T-helper 2 cell treated with Interferon-gamma antibody and Interleukin-4, amounts not matched to agents 100 ng/mL and 5 ng/mL, for 36 hours (primary cell): ENCODE data around the gene KLK7. TPM values are rescaled to one million over a fixed set of nuclear protein-coding genes. Genes with fewer than 3 reads are reported as not detected.
"Not testable (repeated sequence)": the region's sequence is repeated elsewhere in the genome, so short reads cannot be mapped to it uniquely, and the experiment has no call there.

Experiments used
- intact Hi-C: fragments of 100-400 bp; cut with micrococcal nuclease; formaldehyde crosslinking; loops from one replicate; pipeline ENCODE4 v1.15.1; 2023
- total RNA-seq: library from RNA; stranded (reverse); gene quantifications from 2 replicates; pipeline ENCODE4 v1.2.3, GENCODE V29; 2022

Gene KLK7
- total RNA-seq, 1 donor from 2014 or later: not detected

DNA sequence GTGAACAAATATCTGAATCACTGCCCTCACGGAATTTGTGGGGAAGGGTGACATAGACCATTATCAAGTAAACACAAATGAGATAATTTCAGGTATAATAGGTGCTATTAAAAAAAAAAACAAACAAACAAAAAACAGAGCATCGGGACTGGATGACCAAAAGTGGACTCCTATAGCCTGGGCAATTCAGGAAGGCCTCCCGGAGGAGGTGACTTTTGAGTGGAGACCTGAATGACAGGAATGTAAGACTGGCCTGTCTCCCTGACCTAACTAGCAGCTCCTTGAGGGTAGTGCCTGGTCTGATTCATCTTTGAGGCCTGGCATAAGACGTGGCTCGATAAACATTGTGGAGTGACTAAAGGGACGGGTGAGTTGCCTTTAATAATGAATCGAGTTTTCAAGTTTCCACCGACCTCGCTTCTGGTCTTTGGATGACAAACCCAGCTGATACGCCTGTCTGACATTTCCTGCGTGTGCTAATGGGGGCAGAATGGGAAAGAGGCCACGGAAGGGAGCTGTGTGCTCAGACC is 29.0 kb upstream of the KLK7 start:
- intact Hi-C loops: no loop called here

DNA sequence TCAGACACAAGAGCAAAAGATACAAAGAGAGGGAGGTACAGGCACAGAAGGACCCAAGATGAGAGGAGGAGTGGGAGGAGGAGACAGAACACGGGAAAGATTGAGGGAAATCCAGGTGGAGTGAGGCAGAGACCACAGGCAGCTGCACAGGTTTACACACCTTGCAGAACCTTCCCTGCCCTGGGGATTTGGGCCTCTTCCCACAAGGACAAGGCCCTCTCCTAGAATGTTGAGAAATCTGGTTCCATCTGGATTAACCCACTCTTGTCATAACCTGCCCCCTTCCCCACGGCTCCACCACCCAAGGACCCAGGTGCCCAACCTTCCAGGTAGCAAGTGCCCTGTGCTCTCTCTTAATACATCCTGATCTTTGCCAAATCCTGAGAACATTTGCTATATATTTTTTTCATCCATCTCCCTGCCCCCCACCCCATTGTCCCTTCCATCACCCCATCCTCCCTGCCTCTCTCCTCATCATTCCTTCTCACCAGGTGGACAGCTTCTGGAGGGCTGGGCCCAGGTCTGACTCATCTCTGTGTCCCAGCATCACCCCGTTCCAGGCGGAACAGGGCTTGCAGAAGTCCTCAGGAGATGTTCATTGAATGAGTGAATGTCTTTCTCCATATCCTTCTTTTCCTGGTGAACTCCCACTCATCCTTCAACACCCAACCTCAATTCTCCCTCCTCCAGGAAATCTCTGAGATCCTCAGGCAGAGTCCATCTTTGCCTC is 26.5 kb upstream of the KLK7 start:
- intact Hi-C loops: no loop called here

DNA sequence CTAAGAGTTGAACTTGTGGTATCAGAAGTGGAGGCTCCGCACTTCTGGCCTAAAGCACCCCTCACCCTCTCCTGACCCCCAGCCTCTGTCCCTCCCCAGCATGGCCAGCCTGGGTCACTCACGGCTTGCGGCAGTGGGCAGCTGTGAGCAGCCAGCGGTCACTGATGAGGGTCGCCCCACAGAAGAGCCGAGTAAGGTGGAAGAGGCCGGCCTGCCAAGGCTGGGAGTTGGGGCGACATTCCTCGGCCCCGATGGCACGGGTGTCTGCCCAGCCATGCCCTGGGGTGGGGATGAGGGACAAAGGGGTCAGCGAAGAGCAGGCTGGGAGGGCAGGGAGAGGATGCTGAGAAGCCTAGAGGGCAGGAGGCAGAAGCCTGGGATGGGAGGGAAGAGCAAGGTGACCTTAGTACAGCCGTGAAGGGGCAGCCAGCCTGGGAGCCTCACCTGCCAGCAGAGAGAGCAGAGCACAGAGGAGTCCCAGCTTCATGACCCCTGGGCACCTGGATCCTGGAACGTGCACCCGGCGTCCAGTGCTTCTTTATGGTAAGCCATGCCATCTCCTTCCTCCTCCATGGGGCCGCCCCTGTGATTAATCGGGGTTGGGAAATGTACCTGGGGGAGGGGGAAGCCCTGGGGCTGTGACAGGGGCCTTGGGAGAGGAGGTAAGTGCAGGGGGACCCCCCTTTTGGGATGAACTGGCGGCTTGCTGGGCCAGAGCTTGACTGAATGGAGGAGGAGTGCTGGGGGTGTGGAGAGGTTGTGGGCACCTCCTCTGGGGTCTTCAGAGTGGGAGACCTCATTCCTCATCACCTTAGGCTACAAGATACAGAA is 25.6 kb upstream of the KLK7 start:
- intact Hi-C loops: no loop called here

DNA sequence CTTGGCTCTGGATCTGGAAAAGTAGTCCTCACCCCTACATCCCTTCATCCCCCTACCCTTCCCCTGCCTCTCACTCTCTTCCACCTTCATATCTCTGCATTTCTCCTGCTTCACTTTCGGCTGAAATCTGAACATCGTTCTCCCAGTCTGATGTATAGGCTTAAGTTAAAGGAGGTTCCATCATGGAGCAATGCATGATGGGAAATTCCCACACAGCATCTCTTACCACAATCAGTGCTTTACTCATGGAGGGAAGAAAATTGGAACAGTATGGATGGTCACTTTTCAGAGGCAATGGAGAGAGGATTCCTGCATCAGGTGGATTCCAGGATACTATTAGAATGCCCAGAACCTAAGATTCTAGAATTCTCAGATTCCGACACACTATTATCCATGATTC is 23.8 kb upstream of the KLK7 start:
- intact Hi-C loops: no loop called here

DNA sequence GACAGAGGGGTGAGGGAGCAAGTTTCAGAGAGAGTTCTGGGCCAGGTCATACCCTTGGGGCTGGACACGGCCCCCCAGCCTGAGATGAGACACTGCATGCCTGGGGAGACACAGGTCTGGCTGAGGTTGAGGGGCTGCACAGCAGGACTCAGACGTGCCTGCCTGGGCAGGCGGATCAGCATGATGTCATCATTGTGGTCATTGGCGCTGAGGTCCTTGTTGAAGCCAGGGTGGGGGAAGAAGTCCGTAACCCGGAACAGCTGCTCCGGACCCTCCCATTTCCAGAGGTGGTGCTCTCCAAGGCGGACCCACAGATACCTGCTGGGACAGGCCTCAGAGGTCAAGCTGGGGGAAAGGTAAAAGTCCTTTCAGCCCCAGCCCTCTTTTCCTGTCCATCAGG is 22.7 kb upstream of the KLK7 start:
- intact Hi-C loops: no loop called here

DNA sequence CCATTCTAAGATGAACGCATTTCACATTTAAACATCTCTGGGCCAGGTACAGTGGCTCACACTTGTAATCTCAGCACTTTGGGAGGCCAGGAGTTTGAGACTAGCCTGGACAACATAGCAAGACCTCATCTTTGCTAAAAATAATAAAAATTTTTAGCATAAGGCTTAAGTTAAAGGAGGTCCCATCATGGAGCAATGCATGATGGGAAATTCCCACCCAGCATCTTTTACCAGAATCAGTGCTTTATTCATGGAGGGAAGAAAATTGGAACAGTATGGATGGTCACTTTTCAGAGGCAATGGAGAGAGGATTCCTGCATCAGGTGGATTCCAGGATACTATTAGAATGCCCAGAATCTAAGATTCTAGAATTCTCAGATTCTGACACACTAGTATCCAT is 21.5 kb upstream of the KLK7 start:
- intact Hi-C loops: no loop called here

DNA sequence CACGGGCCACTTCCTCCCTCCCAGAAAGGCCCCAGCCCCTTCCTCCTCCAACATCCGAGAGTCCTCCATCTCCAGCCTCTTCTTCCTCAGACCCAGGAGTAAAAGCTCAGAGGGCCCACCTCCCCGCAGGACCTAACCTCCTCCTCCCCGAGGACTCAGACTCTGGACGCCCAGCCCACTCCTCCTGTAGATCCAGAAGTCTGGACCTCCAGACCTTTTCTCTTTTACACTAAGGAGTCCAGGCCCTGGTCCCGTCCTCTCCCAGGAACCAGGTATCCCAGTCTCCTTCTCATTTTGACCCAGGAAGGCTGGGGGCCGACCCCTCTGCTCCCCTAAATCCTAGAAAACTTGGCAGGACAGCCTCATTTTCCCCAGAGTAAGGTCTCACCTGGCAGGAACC is 19.6 kb upstream of the KLK7 start:
- intact Hi-C loops: no loop called here

DNA sequence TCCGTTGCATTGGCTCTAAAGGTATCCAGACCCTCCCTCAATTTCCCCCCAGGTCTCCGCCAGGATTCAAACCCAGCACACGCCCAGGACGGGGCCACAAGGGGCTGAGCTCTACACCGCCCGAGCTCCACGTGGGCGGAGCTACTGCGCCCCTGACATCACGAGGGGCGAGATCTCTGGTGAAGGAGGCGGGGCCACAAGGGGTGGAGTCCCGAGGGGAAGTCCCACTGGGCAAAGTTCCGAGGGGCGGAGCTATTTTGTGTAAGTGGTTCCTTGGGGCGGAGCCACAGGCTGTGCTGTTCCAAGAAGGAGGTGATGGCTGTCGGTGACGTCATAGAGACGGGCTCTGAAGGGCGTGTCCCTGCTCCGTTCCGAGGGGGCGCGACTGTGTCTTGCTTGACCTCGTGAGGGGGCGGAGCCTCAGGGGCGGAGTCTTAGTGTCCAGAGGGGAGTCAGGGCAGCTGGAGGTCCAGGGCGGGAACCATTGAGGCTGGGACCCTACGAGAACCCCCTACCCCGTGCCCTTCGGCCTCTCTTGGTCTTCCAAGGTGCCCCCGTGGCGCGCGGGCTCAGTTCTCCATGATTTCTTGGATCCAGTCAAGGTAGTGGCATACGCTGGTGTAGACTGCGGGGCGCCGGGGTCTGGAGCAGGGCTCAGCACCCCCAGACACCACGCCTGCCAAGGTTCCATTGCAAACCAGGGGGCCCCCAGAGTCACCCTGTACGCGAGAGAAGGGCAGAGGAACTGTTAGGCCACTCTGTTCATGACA is 19.0 kb upstream of the KLK7 start:
- intact Hi-C loops: no loop called here

DNA sequence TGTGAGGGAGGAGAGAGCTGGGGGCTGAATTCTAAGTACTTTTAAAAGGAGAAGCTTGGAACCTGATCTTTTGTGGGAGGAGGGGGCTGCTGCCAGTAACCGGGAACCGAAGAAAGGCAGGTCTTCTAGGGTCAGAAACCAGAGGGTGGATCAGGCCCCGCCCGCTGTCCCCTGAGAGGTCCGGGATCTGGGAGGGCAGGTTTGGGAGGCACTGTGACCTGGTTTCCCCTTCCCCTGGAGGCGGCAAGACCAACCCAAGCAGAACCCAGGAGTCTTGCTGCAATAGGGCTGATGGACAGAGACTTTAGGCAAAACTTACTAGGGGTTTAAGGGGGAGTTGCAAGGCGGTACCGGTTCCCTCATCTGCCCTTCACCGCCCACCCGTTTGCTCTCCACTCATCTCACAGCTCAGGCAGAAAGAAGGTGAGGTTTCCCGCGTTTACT is 18.4 kb upstream of the KLK7 start:
- intact Hi-C loops: no loop called here

DNA sequence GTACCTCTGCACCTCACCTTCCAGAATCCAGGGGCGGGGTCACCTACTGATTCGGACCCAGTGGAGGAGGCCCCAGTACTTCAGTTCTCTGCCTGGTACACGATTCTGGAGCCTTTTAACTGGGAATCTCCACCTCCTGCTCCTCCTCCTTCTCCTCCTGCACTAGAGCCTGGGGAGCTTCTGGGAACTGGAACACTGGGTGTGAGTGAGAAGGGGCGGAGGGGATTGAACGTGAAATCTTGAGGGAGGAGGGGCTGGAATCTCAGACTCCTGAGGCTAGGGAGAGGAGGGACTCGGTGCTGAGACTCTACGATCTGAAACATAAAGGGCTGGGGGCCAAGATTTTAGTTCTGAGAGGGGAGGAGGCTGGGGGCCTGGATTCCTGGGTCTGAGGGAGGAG is 17.8 kb upstream of the KLK7 start, which contains the start of gene KLK8:
Gene KLK8 (minus strand): TSS at position 90 of the 400 bp plus-strand sequence. CDS start 437 bp downstream, outside the sequence.
- intact Hi-C loops: no loop called here

DNA sequence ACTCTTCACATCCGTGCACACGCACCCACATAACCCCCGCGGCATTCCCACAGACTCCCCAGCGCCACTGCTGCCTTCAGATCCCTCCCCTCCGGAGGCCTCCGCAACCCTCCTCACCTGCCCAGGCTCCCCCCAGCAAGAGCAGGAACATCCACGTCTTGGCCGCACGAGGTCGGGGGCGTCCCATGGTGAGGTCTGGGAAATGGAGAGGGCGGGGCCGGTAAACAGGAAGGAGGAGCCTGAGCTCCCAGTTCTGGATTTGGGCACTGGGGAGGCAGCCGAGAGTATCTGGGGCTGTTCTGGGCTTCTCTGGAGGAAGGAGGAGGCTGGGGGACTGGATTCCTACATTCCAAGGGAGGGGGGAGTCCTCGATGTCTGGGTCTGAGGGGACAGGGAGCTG is 17.3 kb upstream of the KLK7 start:
- intact Hi-C loops: no loop called here

DNA sequence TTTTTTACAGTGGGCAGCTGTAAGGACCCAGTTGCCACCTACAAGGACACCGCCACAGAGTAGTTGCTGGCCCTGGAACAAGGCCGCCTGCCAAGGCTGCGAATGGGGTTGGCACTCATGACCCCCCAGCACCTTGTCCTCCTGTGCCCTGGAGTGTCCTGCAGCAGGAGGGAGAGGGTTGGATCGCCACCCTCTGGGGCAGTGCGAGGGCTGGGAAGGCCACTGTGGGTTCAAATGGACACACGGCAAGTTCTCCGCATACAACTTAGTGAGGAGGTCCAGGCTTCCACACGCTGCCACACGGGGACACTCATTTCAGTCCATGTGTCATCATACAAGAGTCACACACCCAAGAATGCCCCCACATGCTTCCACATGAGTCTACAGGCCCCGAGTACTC is 16.7 kb upstream of the KLK7 start:
- intact Hi-C loops: no loop called here

DNA sequence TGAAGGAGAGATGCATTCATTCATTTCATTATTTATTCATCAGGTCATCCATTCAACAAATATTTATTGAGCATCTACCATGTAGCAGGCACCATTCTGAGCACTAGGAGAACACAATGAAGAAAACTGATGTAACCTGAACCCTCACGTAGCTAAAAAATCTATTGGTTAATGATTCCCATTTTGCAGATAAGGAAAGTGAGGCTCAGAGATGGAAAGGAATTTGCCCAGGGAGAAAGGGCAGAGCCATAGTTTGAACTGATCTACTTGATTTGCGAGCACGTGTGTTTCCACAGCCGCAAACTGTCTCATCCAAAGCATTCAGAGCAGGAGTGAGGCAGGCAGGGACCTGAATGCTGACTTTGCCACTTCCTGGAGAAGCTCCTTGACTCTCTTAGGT is 15.0 kb upstream of the KLK7 start:
- intact Hi-C loops: no loop called here

DNA sequence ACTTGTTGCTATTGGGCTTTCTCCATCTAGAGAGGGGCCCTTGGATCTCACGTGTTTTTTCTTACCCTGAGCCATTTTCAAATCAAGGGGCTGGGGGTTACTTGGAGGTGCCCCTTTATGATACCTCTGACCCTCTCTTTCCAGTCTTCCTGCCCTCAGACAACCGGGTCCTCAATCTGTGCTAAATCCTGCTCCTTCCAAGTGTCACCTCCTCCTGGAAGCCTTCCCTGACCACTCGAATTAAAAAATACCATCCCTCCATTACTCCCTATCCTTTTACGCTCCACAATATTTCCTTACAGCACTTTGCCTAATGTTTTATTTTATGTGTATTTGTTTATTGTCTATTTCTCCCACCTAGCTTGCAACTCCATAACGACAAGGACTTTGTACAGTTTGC is 14.3 kb upstream of the KLK7 start:
- intact Hi-C loops: no loop called here

DNA sequence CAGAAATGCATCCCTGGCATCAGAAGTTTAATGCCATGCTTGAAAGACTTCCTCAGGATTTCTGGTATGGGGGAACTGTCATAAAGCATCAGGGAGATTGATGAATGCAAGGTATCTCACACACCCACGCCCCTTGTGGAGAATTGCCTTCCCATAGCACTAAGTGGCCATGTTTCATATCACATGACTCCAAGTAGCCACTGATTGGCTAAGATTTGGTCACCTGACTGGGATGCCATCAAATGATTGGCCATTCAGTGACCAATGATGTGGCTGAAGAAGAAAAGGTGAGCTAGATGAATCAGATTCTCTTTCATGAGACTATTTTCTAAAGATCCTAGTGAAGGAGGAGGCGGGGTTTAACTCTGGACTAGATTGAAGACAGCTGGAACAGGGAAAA is 10.4 kb upstream of the KLK7 start:
- intact Hi-C loops: no loop called here

DNA sequence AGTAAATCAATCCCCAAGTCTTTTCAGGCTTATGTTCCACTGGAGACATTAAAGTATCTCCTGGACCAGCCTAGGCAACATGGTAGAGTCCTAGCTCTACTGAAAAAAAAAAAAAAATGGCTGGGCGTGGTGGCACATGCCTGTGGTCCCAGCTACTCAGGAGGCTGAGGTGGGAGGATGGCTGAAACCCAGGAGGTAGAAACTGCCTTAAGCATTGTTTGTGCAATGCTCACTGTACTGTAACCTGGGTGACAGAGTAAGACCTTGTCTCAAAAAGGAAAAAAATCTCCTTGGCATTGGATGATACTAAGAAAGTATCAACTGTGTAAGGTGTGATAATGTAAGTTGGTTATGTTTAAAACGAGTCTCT is 8.9 kb upstream of the KLK7 start:
- intact Hi-C loops: no loop called here

DNA sequence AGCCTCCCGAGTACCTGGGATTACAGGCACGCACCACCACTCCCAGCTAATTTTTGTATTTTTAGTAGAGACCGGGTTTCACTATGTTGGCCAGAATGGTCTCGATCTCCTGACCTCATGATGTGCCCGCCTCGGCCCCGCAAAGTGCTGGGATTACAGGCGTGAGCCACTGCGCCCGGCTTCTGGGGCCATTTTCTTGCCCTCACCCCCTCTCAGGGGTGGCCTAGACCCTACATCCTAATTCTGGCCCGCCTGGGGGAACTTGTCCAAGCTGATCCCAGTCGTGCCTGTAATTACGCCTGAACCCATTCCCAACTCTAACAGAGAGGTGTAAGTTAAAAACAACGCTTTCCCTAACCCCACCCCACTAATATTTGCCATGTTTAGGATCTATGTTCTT is 699 bp upstream of the KLK7 start:
- intact Hi-C loops: not testable (repeated sequence)

DNA sequence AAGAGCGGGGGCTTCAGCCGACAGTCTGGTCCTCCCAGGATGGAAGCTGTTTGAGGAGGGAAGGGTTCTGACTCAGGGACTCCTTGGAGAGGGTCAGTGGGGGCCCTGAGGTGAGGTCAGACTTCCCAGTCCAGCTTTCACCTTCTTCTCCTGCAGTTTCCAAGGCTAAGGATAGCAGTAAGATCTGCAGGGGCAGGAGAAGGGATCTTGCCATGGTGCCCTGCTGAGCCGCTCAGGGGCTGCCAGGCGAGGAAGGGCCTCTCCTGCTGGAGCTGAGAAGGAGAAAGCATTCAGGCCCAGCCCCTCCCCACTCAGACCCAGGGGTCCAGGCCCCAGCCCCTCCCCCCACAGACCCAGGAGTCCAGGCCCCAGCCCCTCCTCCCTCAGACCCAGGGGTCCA is 1.5 kb downstream of the KLK7 start:
- intact Hi-C loops: no loop called here

DNA sequence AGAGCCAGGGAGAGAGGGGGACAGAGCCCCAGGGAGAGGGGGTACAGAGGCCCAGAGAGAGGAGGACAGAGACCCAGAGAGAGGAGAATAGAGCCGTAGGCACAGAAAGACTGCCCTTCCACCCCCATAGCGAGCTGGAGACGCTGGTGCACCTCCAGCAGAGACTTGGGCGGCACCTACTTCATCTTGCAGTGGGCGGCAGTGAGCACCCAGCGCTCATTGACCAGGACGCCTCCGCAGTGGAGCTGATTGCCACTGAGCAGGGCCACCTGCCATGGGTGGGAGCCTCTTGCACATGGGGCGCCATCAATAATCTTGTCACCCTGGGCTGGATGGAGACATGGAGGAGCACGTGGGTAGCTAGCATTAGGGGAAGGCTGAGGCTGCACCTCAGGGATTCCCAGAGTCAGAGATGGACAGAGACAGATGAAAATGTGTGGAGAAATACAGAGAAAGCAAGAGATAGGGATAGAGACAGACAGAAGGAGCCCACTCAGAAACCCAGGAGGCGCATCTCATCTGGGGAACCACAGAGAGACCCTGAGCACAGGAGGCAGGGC is 2.0 kb downstream of the KLK7 start:
- intact Hi-C loops: no loop called here

DNA sequence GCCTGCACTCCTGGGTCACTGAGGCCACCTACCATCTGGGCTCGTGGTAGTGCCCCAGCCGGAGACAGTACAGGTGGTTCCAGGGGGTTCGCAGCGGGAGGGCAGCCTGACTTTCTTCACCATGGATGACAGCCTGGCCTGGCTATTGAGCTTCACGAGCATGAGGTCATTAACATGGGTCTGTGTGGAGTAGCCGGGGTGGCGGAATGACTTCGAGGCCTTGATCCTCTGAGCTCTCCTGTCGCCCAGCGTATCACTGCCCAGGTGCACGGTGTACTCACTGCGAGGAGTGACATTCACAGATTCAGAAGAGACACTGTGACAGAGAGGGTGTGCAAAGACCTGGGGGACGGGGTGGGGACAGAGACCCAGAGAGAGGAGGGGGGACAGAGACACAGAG is 3.5 kb downstream of the KLK7 start:
- intact Hi-C loops: no loop called here

DNA sequence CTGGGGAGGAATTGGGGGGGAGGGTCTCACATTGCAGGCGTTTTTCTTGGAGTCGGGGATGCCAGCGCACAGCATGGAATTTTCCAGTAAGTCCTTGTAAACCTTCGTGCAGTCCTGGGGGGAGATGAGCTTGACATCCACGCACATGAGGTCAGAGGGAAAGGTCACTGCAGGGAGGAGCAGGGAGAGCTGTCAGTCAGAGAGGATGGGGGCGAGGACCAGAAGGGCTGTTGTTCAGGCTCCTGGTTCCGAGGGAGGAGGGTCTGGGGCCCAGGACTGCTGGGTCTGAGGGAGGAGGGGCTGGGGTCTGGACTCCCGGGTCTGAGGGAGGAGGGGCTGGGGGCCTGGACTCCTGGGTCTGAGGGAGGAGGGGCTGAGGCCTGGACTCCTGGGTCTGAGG is 4.0 kb downstream of the KLK7 start:
- intact Hi-C loops: no loop called here
